ENCODE measurements around the gene SF3B1. TPM values are rescaled to one million over a fixed set of nuclear protein-coding genes. Genes with fewer than 3 reads are reported as not detected.

SF3B1 gene
- total RNA-seq, 4 donors from 2014 or later = 111 to 309 (median 188) TPM

DNA sequence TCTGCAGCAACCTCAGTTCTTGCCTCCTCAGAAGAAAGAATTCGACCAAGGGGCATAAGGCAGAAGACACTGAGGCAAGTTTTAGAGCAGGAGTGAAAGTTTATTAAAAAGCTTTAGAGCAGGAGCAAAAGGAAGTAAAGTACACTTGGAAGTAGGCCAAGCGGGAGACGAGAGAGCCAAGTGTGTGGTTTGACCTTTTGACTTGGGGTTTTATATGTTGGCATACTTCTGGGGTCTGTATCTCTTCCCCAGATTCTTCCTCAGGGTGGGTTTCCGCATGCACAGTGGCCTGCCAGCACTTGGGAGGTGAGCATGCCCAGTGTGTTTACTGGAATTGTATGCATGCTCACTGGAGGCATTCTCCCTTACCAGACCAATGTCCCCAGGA is 64.9 kb downstream of the SF3B1 start:
- no peaks in the 10 kb centered on the region for H3K36me3 ChIP-seq
- no peaks in the 10 kb centered on the region for H3K4me1 ChIP-seq
- no peak overlapping the region for H3K27ac ChIP-seq
- 51 to 56% methylated on average over 3 to 4 of the region's 4 CpGs for WGBS, 2 donors (ENCODE audit: low coverage in 1 of 2)
- no peaks in the 10 kb centered on the region for H3K27me3 ChIP-seq
- no peaks in the 10 kb centered on the region for H3K9me3 ChIP-seq
- no peak overlapping the region for H3K4me3 ChIP-seq
- ATAC-seq = no peak
- TF ChIP-seq, protein P1, sequence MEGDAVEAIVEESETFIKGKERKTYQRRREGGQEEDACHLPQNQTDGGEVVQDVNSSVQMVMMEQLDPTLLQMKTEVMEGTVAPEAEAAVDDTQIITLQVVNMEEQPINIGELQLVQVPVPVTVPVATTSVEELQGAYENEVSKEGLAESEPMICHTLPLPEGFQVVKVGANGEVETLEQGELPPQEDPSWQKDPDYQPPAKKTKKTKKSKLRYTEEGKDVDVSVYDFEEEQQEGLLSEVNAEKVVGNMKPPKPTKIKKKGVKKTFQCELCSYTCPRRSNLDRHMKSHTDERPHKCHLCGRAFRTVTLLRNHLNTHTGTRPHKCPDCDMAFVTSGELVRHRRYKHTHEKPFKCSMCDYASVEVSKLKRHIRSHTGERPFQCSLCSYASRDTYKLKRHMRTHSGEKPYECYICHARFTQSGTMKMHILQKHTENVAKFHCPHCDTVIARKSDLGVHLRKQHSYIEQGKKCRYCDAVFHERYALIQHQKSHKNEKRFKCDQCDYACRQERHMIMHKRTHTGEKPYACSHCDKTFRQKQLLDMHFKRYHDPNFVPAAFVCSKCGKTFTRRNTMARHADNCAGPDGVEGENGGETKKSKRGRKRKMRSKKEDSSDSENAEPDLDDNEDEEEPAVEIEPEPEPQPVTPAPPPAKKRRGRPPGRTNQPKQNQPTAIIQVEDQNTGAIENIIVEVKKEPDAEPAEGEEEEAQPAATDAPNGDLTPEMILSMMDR (IDR thresholded peaks at IDR 0.05) = no peak
- TF ChIP-seq POLR2AphosphoS5 (IDR thresholded peaks at IDR 0.05) (no peak), POLR2A (IDR thresholded peaks at IDR 0.05) (no peak), EP300 (IDR thresholded peaks at IDR 0.05) (no peak)

DNA sequence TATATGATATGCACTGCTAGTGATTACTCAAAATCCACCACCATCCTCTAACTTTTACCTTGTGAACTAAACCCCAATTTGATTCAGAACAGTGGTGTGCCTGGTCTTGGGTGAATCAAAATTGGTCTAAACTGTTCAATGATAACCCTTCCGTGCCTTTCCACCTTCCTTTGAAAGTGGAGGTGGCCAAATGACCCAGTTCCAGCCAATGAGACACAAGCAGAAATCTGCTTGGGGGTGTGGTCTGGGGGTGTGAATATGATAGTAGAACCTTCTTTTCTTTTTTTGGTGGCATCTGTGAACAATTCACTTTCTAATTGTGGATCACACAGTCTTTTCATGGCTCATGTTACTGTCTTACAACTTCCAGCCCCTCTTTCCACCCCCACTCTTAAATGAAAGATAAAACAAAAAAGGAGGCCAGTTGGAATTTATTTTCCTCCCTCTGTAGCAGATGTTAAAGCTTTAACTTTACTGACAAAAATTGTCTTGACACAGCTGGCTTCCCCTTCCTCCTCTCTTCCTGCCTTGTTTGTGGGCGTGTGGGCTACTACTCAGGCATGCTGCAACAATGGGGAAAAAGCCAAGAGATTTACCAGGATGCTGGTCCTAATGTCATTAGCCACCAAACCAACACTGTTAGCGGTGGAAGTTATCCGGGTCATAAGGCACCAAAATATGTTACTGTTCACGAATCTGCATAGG is 65.4 kb downstream of the SF3B1 start:
- no peak for ATAC-seq
- Histone ChIP-seq H3K27ac (no peak overlapping the region), H3K4me1 (no peaks in the 10 kb centered on the region), H3K36me3 (no peaks in the 10 kb centered on the region), H3K4me3 (no peak overlapping the region), H3K9me3 (no peaks in the 10 kb centered on the region), H3K27me3 (no peaks in the 10 kb centered on the region)
- TF ChIP-seq EP300 (IDR thresholded peaks at IDR 0.05) = no peak
- TF ChIP-seq, protein P1 (IDR thresholded peaks at IDR 0.05) = no peak
- no peak for TF ChIP-seq POLR2AphosphoS5 (IDR thresholded peaks at IDR 0.05)
- no peak for TF ChIP-seq POLR2A (IDR thresholded peaks at IDR 0.05)
- WGBS, 2 donors (ENCODE audit: low coverage in 1 of 2) = 56 to 75% methylated on average over 5 of the region's 5 CpGs

DNA sequence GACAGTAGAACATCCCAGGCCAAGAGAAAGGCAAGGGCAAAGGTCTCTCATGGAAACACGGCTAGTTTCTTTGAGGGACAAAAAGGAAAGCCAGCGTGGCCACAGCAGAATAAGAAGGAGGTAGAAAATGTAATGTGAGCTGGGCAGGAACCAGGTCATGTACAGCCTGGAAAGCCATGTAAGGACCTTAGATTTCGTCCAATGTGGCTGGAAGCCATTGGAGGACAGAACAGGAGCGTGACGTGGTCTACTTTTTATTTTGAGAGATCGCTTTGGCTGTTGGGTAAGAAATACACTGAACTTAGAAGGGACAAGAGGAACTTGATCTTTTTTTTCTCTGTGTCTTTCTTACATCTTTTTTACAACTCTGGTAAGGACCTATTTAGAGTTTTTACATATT is 66.4 kb downstream of the SF3B1 start:
- 88 to 94% methylated on average over 5 to 6 of the region's 6 CpGs for WGBS, 2 donors (ENCODE audit: low coverage in 1 of 2)
- H3K27ac ChIP-seq = no peak overlapping the region
- no peaks in the 10 kb centered on the region for H3K27me3 ChIP-seq
- ATAC-seq = no peak
- TF ChIP-seq, protein P1 (IDR thresholded peaks at IDR 0.05) = no peak
- TF ChIP-seq EP300 (IDR thresholded peaks at IDR 0.05) (no peak), POLR2A (IDR thresholded peaks at IDR 0.05) (no peak), POLR2AphosphoS5 (IDR thresholded peaks at IDR 0.05) (no peak)
- no peak overlapping the region for H3K4me3 ChIP-seq
- H3K9me3 ChIP-seq = no peaks in the 10 kb centered on the region
- no peaks in the 10 kb centered on the region for H3K4me1 ChIP-seq
- no peaks in the 10 kb centered on the region for H3K36me3 ChIP-seq

DNA sequence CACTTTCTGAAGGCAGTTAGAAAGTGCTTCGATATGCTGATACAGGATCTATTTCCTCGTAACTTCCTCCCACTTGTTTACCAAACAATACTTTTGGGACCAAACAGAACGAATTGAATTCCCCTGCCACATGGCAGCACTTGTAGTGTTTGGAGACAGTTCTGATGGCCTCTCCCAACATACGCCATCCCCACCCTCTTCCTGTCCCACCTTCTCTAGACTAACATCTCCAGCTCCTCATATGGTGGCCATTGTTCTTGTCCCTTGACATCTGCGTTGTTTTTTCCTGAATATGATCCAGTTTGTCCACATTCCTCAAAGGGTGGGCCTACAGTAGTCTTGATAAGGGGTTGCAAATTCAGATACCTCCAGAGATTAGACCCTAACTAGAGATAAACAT is 70.8 kb downstream of the SF3B1 start:
- 75 to 79% methylated on average over 5 of the region's 5 CpGs for WGBS, 2 donors (ENCODE audit: low coverage in 1 of 2)
- no peak overlapping the region for H3K27ac ChIP-seq
- TF ChIP-seq, protein P1 (IDR thresholded peaks at IDR 0.05) = no peak
- TF ChIP-seq EP300 (IDR thresholded peaks at IDR 0.05) = no peak
- TF ChIP-seq POLR2A (IDR thresholded peaks at IDR 0.05) = no peak
- TF ChIP-seq POLR2AphosphoS5 (IDR thresholded peaks at IDR 0.05) = no peak
- no peaks in the 10 kb centered on the region for H3K36me3 ChIP-seq
- no peak for ATAC-seq
- H3K4me1 ChIP-seq = no peaks in the 10 kb centered on the region
- no peak overlapping the region for H3K4me3 ChIP-seq
- no peaks in the 10 kb centered on the region for H3K9me3 ChIP-seq
- no peaks in the 10 kb centered on the region for H3K27me3 ChIP-seq

DNA sequence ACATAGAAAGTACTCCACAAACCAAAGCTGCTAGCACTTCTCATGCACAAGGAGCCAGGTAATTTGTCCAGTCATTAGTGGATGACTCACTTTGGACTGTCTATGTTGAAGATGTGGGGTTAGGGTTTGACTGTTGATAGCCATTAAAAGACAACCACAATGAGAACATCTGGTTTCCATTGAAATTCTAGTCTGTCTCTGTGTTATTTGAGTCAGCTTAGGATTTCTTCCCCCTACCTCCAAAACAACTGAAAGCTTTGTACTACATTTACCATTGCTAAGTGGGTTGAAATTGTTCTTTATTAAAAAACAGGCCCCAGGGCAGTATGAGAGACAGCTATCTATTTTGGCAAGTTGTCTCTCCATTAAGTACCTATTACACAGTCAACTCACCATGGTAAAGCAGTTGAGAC is 74.1 kb downstream of the SF3B1 start:
- Histone ChIP-seq H3K27me3 (no peaks in the 10 kb centered on the region), H3K36me3 (no peaks in the 10 kb centered on the region), H3K27ac (no peak overlapping the region), H3K4me1 (no peaks in the 10 kb centered on the region), H3K4me3 (no peak overlapping the region), H3K9me3 (no peaks in the 10 kb centered on the region)
- no peak for ATAC-seq
- TF ChIP-seq POLR2A (IDR thresholded peaks at IDR 0.05) (no peak), EP300 (IDR thresholded peaks at IDR 0.05) (no peak), POLR2AphosphoS5 (IDR thresholded peaks at IDR 0.05) (no peak)
- TF ChIP-seq, protein P1 (IDR thresholded peaks at IDR 0.05) = no peak

All from gastroesophageal sphincter (tissue), 4 donors.